HG03095 (cell line): ENCODE results near the gene ZBTB7B.

ENCODE experiments used
- ATAC-seq: cut with Tn5 transposase; IDR thresholded peaks from one replicate; pipeline ENCODE4 v1.9.1; 2021; ENCODE audit warnings: moderate library complexity; ENCODE audit not compliant: unreplicated experiment

ZBTB7B gene

DNA sequence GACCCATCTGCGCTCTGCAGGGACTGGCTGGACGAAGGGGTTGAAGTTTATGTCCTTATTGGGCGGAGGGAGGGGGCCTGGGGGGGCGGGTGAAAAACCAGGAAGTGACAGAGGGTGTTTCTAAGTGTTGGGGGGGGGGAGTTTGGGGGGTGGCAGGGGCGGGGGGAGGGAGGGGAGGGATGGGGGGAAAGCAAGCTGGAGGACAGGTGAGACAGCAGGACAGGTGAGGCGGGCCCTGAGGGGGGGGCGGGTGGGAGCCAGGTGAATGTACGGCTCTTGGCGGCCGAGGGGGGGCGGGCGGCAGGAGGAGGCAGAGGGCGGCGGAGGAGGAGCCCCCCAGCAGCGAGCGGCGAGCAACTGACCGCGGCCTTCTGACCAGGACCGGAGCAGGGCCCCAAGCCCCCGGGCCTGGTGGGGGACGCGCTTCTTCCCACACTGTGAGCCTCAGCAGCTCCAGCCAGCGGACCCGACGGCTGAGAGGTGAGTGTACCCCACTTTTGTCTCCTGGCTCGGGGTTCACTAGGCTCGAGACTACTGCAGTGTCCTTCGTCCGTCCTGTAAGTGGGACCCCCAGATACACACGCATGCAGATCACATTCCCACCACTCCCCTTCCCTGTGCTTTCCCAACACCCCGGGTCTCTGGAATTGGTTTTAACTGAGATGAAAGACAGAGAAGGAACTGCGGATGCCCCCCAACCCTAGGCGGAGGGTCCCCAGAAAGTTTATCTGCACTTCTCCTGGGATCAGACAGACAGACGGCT lies at the start of gene ZBTB7B:
ZBTB7B (plus strand) TSS at position 339 of the 763 bp plus-strand sequence. CDS start 11,859 bp downstream, outside the sequence.
- no peak for ATAC-seq

DNA sequence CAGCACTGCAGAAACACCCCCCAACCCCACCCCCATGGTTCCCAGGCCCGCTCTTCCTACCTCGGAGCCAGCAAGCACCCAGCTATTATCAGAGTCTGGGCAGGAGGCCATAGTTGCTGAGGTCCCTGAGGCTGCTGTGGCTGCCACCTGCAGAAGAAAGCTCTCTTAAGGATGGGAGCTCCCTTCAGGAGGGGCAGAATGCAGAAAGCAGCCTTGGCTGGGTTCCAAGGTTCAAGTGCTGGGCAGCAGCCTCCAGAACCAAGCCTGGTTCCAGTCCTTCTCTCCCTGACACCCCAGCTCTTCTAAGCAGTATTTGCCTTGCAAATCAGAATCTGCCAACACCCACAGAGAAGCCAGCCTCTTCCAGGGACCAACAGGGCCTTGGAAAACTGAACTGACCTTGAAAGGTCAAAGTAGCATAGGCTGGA lies 49.0 kb upstream of the ZBTB7B start:
- no peak for ATAC-seq

DNA sequence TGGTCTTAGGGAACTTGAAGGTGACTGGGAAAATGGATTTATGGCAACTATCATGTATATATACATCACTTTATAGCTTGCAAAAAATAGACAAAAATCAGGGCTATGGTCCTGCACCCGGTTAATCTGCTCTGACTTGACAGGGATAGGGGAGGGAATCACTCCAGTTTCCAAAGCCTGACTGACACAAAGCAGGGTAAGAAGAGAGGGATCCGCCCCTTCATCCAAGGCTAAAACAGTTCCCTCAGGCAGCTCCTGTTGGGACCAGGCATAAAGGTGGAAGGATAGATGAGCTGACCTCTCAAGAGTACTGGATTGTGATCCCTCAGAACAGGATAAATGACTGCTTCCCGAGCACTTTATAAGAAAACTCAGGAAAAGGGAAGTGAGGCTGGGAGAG lies 48.1 kb upstream of the ZBTB7B start:
- ATAC-seq, result no peak

DNA sequence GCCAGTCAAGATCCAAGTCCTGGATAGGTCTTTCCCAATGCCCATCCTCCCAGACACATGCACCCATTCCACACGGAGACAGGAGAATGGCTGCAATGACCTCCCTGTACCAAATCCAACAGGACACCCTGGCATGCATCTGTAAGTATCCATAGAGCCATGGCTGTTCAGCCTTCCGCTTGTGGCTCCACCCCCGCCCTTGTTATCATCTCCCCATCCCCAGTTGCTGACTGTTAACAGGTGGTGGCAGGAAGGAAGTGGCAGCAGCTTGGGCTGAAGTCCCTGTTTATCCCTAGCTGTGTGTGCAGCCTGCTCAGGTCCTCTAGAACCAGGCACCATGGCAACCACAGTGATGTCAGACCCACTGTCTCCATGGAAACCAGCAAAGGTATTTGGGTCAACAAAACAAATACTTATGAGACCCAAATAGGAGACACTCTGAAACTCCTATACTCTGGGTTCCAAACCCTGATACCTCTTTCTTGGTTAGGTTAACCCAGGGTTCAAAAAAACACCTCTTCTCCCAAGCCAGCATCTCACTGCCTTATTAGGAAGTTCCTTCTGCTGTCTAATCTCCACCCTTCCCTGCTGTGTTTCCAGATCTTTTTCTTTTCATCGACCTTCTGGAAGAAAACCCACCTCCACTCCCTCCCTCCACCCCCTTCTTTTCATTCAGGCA lies 47.4 kb upstream of the ZBTB7B start:
- peak; percentile 56 for ATAC-seq

DNA sequence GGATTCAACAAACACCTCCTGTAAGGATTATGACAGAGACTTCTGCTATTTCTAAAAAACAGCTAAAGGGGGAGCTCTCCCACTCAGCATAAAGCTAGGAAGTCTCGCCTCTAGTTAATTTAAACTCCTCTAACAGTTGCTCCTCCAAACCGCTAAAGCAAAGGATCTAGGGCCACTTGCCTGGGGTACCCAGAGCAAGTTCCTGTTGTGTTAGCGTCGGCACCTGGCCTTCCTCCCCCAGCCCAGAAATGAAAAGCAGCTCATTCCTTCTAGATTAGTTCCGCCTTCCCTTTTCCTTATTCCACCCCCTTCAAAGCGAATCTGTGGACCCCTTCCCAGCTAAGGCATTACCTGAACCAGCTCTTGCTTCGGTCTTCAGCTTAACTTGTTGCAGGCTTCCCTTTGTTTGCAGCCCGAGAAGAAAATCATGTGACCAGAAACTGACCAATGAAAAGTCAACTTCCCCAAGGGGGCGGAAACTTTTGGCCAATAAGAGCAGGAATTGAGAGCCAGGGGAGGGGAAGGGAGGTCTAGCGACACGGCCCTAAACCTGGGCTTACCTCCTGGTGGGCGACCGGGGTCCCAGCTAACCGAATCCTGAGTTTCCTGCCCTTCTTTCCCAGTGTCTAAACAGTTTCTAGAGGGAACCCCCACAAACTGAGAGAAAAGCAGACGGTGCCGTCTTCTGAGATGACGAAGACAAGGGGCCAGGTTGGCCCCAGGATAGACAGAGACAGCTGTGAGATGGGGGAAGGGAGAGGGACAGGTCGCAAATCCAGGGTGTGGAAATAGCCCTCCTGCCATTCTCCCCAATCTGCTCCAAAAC lies 46.7 kb upstream of the ZBTB7B start, which contains the start of gene PBXIP1:
PBXIP1 (minus strand) TSS at position 382 of the 826 bp plus-strand sequence. CDS start 2,378 bp downstream, outside the sequence.
- peak; percentile 43 for ATAC-seq

DNA sequence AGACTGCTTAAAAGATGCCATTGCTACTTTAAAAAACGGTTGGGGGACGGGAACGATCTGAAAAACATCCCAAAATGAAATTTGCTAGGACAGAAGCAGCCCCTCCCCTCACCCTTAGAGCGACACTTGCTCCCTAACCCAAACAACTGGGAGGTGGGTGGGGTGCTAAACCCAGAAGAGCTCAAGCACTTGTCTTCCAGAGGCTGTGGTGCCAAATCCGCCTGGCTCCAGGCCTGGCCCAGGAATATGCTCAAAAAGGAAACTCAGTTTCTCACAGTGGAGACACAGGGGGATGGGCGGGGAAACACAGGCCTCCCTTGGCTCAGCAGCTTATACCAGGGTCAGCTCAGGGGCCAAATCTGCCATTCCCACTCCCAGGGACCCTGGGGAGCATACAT lies 46.1 kb upstream of the ZBTB7B start:
- no peak for ATAC-seq

DNA sequence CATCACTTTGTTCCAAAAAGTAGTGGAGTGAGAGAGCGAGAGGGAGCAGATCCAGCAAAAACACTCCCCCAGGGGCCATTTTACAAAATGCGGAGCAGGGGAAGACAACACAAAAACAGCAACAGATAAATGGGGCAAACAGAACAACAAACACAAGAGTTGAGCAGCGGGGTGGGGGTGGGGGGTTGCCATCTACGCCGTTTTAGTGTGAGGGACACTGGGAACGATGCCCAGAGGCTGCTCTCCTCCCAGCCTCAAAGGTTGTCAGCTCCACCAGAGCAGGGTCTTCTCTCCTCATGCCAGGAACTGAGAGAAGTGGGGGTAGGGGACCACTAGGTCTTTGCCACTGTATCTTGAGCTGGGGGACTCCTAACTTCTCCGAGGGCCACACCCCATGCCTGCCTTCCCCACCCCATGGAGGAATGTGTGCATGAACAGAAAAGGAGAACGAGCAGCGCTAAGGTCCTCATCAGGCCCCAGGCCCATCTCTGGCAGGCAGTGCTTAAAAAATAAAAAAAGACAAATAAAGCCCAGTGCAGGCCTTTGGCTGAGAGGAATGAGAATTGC lies 45.4 kb upstream of the ZBTB7B start:
- no peak for ATAC-seq

DNA sequence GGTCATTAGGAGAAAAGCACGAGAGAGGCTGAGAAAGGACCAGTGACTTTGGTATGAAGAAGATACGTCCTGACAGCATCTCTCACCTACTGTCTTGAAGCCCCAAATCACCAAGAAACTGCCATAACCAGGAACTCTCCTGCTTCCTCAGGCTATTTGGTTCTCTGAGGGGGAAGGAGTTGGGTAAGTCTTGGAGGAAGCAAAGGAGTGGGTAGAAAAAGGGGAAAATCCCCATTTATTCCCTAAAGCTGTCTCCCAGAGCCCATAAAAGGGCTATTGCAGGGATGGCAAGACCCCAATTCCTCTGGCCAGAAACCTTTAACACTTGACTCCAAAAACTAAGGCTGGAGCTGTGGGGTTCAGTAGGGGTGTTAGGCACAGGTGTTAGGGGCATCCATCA lies 44.6 kb upstream of the ZBTB7B start:
- no peak for ATAC-seq

DNA sequence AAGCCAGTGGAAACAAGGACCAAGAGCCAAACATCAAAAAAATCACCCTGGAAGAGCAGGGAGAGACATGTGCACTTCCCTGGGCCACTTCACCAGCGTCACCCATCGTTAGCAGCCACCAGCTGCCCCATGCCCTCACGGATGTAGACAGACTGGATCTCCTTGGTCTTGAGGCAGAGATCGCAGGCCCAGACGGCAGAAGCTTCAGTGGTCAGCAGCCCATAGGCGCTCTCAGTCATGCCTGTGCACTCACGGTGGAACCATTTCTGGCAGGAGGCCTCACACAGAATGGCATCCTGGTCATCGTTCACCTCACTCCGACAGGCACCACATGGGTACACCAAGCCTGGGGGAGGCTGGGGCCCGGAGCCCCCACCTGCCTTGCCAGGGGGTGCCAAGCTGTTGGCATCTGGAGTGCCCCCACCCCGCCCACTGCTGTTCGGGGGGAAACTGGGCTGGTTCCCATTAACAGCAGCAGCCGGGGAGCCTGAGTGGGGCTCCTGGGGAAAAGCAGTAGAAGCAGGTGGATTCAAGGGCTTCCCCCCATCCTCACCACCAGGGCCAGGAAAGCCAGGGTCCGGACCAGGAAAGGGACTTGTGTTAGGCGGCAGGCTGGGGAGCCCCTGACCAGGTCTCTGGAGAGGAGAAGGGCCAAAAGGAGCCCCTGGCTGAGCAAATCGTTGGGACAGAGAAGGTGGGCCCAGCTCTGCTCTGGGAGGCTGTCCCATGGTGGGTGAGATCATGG lies 43.7 kb upstream of the ZBTB7B start:
- no peak for ATAC-seq

DNA sequence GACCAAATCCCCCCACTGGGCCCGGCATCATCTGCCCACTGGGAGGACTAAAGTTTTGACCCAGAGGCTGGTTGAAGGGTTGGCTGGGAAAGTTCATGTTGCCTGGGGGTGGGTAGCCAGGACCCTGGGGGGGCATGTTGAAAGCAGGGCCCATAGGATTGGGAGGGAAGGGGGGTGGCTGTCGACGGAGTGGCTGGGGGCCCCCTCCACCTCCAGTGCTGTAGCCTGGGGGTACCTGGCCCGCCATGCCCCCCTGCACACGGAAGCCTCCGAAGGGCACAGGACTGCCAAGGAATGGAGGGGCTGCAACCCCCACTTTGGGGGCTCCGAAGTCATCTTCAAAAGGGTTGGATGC lies 43.2 kb upstream of the ZBTB7B start:
- ATAC-seq, result no peak

DNA sequence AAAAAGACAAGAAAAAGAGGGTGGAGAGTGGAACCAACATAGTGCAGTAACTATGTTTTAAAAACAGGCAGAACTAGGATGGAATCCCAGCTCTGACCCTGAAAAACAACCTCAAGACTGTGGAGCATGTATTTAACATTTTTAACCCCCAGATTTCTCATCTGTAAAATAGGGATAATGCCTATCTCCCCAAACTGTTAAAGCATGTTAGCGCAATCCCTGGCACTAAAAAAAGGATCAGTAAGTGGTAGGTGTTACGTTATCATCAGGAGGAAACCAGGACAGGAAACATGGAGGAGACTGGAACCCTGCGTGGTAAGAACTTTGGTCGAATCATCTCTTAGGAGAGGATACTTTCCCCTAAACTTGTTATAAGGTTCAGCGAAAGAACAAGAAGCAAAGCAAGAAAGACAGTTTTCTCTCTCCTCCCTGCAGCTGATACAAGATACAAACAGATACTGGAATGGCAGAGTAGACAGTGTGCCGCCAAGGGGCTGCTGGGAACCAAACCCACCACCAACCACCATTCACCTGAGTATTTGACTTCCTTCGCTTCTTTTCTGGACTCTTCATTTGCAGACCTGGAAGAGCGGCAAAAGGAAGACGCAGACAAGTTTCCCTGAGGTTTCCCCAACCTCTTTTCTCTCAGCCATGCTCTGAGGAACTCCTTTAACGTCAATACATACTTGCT lies 42.0 kb upstream of the ZBTB7B start:
- no peak for ATAC-seq

DNA sequence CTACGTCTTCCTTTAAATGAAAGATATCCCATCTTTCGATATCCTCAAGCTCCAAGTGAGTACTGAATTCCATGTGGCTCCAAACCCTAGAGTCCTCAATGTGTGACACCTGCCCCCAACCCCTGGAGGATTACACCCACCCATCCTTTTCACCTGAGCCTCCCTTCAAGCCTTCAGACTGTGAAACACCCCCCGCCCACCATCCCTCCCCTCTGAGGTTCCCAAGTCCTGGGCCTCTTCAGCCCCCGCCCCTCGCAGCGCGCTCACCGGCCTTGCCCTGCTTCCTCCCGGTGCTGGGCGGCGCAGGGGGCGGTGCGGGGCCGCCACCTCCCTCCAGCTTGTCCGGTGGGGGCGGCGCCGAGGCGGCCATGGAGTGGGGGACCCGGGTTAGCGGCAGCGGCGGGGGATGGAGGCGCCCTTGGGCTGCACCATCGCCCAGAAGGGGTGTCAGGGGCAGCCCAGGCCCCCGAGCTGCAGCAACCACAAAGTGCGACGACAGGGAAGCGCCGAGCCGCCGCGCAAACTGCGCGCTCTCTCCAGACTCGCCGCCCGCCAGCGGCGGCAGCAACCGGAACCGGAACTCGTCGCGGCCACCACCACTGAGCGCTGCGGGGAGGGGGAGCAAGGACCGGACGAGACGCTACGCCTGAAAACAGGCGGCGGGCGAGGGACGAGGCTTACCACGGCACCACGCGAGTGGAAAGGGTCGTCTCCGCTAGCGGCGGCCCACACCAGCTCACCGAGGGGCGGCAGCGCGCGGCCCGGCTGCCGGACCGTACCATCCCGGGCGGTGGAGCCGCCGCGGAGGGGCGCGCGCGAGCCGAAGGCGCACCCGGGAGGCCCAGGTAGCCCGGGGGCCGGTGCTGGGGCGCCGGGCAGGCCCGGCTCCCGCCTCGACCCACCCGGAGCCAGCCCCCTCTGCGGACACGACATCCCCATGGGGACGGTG lies 41.1 kb upstream of the ZBTB7B start, which contains the start of gene PYGO2:
PYGO2 (minus strand) TSS at position 576 of the 949 bp plus-strand sequence; CDS start at position 370, 206 bp downstream.
- ATAC-seq, result peak; percentile 64

DNA sequence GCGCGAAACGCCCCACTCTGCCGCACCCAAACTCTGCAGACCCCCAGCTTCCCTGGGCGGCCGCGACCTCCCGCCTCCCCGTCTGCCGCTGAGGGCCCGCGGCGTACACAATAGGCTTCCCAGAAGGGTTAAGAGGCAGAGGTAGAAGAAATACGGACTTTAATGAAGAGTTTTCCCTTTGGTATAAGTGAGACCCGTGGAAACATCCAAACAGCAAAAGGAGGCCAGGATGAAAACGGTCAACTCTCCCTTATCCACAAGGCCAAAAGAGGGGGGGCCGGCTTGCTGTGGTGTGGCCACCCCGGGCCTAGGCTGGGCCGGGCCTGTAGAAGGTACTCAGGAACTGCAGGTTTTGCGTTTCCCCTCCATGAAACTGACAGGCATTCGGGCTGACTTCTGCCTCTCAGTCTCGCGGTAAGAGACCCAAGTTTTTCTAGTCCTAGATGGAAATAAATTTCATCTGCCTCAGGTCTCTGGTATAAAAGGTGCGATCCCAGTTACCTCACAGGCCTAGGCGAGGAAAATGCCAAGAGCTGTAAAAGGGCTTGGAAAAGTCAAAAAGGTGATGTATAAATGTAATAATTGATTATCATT lies 40.3 kb upstream of the ZBTB7B start:
- no peak for ATAC-seq

DNA sequence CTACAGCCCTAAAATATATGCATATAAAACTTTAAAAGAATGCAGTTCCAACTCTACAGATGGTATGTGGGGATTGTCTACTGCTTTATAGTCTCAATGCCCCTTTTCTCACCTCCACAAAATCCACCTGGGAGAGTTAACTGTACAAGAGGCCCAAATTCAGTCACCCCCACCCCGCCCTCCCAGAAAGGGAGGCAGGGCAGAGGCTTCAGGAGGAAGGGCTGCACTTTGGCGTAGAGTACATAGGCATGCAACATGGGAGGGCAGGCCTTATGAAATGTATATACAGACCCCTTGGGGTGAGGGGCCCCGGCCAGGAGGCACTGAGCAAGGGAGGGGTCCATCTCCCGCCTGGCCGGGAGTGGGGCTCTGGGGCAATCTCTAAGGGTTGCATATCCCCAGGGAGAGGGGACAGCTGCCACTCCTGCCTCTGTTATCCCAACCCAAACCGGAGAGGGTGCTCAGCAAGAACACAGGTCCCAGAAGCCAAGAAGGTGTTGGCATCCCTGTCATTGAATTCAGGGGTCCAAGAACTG lies 39.7 kb upstream of the ZBTB7B start:
- no peak for ATAC-seq

DNA sequence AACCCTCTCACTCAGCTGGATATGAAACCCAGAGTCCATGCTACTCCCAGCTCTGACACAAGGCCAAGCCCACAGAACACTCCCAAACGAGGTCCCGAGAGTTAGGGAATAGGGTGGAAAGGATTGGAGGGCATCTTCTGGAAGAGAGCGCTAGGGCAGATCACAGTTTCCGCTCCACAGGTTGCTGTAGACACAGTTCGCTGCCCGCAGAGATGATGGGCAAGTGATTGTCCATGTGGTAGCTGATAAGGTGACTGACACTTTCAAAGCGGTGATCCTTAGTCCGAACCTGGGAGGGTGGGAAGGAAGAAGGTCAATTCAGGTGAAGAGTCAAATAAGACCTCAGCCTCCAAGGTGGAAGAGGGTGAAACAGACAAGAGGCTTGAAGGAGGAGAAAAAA lies 39.0 kb upstream of the ZBTB7B start:
- no peak for ATAC-seq

DNA sequence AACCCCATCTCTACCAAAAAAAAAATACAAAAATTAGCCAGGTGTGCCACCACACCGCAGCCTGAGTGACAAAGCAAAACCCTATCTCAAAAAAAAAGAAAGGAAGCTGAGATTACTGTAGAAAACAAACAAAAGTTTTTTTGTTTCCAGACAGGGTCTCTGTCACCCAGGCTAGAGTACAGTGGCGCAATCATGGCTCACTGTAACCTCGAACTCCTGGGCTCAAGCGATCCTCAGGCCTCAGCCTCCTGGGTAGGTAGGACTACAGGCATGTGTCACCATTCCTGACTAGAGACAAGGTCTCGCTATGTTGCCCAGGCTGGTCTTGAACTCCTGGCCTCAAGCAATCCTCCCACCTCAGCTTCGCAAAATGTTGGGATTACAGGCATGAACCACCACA lies 38.2 kb upstream of the ZBTB7B start:
- no peak for ATAC-seq

DNA sequence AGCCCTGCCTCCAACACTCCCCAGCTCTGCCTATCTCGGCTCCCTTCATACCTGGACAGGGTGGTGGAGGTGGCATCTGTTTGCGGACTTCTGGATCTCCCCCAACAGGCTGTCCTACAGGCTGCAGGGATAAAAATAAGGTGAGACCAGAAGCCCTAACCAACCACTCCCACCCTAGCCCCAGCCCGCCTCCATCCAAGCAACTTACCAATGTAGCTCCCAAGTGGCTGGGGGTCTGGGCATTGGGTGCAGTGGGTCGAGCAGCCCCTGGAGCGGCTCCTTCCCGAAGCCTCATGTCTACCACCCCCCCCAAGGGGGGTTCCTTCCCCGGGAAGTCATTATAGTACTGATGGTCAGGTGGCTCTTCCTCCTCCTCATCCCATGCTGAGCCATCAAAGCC lies 36.5 kb upstream of the ZBTB7B start:
- ATAC-seq, result no peak

DNA sequence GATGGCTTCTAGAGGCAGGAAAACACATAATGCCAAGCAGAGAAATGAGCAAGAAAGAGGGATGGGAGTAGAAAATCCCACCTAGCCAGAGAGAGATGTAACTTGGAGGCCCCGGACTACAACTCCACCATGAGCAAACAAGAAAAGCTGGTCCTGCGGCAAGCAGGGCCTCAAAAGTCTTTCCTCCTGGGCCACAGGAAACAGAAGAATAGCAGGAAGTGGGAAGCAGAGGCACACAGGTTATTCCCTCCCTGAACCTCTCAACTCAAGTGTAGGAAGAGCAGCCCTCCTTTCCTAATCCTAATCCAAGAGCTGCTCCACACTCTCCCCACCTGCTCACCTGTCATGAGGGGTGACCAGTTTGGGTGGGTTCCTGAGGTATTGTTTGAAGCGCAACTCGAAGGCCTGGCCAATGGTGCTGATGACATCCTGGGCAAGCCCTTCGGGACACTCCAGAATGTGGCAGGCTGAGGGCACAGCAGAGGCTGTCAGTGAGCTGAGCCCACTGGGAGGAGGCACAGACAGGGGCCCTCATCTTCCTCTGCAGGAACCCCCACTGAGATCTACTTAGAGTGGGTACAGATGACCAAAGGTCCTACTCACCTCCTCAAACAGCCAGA lies 35.2 kb upstream of the ZBTB7B start:
- ATAC-seq, result no peak
